ENCODE measurements around the gene DGKD.

Gene DGKD

DNA sequence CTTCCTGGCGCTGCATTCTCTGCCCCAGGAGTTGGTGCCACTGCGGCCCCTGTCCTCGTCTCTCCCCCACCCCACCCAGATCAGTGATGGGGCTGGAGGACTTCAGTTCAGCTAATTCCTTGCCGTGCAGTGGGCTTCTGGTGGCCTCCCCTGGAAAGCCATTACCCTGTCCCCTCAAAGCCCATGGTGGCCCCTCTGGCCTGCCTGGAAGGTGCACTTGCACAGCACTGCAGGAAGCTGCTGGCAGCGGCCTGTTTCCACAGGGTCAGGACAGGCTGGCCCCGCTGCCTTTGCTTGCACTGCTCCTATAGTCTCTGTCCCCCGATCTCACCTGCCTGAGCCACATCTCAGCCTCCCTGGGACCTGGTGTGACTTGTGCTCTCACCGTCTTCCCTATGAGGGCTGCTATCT lies 107.2 kb downstream of the DGKD start:
- DNase-seq (ENCODE audit: low read depth) = no peak

DNA sequence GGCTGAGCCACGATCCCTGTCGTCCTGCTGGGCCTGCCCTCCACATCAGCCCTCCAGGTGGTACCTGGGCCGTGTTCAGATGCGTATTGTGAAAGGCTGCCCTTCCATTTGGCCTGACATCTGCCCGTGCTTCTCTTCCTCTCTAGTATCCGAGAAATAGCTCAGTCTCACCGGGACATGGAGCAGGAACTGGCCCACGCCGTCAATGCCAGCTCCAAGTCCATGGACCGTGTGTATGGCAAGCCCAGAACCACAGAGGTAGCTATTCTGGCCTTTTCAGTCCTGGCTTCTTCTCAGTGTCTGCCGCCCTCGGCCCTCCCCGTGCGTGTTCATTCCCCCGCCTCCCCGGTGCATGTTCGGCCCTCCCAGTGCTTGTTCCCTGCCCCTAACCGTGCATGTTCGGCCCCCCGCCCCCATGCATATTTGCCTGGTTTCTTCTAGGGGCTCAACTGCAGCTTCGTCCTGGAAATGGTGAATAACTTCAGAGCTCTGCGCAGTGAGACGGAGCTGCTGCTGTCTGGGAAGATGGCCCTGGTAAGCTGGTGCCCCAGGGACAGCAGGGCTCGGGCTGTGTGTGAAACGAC lies 108.0 kb downstream of the DGKD start:
- DNase-seq (ENCODE audit: low read depth) = no peak

DNA sequence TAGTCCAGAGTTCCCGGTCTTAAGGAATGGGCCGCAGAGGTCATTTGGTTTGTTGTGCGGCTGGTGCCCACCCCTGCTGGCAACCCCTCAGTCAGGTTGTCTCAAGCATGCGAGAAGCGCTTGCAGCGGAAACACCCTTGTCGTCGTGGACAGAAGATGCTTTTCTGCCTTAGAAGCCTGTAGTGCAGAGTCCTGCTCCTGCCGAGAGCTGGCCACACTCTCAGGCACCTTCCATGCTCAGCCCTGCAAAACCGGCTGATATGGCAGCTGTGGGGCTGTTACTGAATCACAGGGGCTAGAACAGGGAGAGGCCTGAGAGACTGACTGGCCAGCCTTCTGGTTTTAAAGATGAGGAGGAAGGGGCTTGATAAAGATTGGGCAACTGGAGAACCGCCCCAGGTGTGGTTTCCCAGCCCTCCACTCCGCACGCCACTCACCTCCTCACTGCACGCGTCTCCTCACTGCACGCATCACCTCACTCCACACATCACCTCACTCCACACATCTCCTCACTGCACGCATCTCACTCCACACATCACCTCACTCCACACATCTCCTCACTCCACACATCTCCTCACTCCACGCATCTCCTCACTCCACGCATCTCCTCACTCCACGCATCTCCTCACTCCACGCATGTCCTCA lies 108.7 kb downstream of the DGKD start:
- DNase-seq (ENCODE audit: low read depth) = no peak

DNA sequence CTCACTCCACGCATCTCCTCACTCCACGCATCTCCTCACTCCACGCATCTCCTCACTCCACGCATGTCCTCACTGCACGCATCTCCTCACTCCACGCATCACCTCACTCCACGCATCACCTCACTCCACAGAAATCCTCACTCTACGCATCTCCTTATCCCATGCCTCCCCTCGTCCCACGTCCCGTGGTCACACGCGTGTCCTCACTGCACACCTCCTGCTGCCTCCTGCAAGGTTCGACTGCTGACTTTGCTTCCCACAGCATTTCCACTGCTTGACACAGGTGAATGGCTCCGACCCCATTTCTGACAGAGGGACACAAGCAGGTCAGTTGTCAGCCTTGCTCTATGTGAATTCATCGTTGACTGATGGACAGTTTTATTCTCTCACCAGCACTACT lies 109.3 kb downstream of the DGKD start:
- no peak for DNase-seq (ENCODE audit: low read depth)

DNA sequence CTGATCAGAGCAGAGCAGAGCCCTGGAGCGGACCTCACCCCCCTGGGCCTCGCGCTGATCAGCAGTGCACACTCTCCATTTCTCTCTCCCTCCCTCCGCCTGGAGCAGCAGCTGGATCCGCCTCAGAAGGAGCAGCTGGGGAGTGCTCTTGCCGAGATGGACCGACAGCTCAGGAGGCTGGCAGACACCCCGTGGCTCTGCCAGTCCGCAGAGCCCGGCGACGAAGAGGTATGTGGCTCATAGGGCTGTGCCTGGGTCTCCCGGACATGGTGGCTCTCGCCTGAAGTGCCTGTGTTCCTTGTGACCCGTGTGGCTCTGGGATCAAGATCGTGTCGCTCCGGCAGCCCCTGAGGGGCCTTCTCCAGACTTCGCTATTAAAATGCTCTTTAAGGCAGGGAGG lies 109.8 kb downstream of the DGKD start:
- DNase-seq (ENCODE audit: low read depth) = no peak

DNA sequence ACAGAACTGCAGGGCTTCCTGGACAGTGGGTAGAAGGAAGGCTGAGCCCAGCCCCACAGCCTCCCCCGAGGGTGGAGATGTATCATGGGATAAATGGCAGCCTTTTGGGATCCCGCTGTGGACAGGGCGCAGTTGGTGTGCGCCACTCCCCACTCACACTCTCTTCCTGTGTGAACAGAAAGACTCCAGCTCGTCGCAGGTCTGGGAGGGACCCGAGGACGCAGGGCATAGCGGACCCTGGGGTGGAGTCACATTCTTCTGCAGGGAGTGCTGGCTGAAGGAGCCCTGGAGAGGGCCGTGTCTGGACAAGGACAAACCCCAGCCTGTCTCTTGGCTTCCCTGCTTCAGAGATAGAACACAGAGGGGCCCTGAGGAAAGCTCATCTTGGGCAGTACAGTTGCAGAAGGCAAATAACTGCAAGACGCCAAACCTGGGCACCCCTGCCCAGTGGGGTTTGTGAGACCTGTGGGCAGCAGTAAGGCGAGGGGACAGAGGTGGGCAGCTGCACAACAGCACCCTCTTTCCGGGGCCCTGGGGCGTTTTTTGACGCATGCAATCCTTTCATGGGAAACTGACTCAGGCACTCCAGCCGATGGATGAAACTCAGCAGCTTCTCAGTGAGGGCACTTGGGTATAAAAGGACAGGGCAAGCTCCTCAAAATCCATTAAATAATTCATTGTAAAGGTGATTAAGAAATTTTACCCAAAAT lies 110.4 kb downstream of the DGKD start:
- no peak for DNase-seq (ENCODE audit: low read depth)

DNA sequence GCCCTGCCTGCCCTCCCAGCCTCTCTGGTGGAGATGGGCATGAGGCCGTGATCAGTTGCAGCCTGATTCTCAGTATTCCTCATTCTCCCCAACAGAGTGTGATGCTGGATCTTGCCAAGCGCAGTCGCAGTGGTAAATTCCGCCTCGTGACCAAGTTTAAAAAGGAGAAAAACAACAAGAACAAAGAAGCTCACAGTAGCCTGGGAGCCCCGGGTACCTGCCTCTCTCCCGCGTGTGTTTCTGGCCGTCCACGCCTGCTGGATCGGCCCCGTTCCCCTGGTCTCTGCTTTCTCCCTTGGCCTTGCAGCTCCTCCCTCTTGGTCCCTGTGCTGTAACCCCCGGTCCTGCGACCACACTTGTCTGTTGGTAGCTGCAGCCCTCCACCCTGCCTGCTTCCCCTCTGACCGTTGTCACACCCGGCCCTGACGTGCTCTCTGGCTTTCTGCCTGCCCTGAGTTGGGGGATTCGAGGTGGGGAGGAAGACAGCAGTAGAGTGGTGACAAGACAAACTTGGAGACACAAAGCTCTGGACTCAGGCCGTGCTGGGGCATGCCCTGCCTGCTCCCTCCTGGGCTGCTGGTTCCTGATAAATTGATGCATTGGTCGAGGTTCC lies 112.8 kb downstream of the DGKD start:
- no peak for DNase-seq (ENCODE audit: low read depth)

DNA sequence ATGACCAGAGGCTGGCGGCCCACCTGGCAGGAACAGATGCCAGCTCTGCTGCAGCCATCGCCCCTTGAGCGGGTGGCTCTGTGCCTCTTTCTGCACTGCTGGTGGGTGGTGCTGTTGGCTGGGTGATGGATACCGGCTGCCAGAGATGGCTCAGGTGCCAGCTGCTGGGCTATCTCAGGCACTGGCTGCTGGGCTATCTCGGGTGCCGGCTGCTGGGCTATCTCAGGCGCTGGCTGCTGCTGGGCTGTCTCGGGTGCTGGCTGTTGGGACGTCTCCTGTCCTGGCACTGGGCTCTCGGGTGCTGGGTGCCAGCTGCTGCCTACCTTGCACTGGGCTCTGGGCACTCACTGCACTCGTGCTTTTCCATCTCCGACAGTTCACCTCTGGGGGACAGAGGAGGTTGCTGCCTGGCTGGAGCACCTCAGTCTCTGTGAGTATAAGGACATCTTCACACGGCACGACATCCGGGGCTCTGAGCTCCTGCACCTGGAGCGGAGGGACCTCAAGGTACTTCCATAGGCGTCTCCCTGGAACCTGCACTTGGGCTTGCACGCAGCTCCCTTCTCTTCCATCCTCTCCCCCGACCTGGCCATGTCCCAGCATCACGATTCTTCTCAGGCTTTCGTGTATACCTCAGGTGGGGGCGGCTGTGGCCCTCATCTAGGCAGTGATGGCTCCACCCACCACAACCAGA lies 113.9 kb downstream of the DGKD start:
- no peak for DNase-seq (ENCODE audit: low read depth)

DNA sequence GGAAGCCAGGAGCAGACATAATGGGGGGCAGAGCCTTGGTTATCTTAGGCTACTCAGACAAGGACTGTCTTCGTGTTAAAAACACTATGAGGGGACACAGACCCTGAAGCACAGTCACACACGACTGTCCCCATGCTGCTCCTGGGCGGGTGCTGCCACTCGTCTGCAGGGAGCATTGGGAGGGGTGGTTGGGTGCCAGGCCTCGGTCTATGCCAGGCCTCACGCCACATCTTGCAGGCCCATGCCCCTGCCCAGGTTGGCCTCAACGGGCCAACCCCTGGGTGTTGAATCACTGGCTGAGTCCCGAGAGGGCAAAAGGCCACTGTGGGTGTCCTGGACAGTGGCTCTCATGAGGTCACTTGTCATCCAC lies 114.4 kb downstream of the DGKD start:
- no peak for DNase-seq (ENCODE audit: low read depth)

DNA sequence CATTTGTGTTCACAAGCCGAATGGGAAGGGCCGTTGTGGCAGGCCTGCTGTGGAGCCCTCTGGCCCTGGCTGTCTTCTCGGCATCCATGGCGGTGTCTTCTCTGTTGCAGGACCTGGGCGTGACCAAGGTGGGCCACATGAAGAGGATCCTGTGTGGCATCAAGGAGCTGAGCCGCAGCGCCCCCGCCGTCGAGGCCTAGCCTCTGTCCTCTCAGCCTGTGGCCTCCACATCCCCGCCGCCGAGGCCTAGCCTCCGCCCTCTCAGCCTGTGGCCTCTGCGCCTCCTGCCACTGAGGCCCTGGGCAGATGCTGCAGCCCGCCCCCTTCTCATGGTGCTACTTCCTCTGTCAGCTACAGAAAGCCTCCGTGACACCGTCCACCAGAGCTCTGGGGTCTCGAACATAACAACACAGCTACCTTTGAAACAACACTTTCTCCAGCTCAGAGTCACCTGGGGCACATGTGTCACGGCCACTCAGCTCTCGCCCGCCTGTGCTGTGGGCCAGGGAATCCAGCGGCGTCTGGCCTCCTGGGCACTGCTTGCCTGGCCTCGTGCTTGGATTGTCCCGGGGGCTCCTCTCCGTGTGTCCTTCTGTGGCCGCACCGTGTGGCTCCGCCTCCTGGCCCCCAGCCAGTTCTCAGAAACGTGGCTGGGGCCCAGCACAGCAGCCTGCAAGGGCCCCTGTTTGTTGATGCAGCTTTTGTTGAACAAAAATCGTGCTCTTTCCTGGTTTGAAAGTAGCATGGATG lies 115.1 kb downstream of the DGKD start:
- no peak for DNase-seq (ENCODE audit: low read depth)

DNA sequence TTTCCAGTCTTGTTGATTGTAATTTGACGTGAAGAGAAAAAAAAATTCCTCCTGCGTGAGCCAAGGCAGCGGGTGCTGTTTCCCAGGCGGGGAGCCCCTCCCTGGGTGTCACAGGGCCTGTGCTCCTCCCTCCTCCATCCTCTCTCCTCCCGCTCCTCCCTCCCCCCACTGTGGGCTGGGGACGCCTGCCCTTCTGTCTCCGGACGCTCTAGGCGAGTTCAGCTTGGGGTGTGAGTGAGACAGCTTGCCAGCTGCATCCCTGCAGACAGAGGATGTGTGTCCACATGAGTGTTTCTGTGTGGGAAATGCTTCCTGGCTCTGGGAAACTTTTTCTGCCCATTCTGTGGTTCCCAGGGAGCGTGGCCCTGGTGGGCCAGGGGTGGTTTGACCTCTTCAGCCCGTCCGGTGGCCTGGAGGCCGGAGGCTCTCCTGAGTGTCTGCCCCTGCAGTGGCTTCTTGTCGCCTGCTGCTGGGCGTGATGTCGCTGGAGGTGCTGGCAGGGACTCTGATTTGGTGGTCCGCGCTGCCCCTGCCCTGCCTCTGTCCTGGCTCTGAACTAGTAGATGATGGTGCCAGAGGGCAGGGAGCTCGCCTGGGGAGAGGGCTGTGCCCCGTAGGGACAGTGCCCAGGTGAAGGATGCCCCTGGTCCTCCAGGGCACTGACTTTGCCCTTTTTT lies 115.9 kb downstream of the DGKD start:
- no peak for DNase-seq (ENCODE audit: low read depth)

DNA sequence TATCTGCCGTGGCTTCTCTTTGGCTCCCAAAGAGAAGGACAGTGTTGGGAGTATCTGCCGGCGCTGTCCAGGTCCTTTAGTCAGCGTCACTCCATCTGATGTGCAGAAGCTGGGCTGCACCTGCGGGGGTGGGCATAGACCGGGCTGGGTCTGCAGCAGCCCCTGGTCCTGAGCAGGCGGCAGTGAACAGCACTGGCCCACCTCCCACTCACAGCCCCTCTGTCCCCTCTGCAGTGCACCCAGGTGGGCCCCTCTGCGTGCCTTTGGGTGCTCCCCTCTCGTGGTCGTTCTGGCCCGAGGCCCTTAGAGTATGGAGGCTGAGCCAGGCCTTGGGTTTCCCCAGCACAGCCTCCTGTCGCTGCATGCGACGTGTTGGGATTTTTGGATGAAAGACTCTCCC lies 116.5 kb downstream of the DGKD start:
- DNase-seq (ENCODE audit: low read depth) = no peak

DNA sequence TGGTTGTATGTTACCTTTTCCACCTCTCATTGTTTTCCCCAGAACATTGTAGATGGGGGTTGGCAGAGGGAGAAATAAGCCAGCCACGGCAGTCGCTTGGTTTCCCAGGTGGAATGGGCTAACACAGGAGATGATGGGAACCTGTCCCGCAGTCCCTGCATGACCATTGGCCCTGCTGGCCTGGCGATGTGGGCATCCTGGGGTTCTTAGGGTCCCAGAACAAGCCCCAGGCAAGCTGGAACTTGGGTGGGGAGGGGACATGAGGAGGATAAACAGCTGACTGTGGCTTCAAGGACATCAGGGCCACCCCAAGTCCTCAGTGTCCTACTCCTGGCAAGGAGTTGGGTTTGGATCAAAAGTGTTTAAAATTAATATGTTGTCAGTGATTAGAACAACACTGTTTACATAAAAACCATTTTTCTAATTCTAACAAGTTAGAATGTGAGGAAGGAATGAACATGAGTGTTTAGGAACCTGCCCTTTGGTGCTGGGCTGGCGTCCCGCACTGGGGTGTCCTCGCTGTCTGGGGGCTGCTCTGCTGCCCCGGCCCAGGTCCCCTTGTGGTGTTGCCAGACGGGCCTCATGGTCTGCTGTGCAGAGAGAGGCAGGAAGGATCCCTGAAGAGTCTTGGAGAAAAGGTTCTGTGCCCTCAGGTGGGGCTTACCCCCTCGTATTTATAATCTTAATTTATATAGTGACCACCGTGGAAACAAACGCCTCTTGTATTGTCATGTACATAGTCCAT lies 117.2 kb downstream of the DGKD start:
- DNase-seq (ENCODE audit: low read depth) = no peak

DNA sequence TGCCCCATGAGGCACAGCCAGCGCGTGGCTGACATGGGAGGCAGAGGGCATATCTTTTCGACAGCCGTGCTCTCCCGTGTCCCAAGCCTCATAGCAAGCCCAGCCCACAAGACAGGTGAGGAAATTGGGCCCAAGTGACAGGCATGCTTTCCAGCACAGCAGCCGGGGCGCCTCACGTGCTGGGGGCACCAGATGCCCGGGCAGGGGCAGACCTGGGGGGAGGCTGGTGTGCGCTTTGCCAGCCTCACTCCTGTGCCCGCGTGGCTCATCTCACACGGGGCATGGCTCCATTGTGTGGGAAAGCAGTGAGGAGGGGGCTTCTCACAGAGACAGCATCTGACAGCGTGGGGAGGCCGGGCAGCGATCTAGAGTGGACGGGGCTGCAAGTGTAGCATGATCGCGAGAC lies 119.1 kb downstream of the DGKD start:
- no peak for DNase-seq (ENCODE audit: low read depth)

DNA sequence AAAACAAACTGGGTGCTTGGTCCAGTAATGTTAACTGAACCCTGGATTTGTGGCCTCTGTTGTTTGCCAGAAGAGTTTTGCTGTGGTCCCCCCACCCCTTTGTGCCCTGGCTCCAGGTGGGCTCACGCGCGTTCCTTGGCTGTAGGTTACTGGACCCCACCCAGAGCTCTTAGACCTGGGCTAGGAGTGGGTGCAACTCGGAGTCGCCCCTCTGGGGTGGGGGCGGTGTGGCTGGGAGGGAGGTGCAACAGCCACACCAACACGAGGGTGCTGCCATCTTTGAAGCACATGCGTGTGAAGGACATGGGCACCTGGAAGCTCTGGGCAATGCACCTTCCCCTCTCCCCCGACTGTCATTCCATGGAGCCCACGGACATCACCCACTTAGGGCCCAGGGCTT lies 119.6 kb downstream of the DGKD start:
- no peak for DNase-seq (ENCODE audit: low read depth)

DNA sequence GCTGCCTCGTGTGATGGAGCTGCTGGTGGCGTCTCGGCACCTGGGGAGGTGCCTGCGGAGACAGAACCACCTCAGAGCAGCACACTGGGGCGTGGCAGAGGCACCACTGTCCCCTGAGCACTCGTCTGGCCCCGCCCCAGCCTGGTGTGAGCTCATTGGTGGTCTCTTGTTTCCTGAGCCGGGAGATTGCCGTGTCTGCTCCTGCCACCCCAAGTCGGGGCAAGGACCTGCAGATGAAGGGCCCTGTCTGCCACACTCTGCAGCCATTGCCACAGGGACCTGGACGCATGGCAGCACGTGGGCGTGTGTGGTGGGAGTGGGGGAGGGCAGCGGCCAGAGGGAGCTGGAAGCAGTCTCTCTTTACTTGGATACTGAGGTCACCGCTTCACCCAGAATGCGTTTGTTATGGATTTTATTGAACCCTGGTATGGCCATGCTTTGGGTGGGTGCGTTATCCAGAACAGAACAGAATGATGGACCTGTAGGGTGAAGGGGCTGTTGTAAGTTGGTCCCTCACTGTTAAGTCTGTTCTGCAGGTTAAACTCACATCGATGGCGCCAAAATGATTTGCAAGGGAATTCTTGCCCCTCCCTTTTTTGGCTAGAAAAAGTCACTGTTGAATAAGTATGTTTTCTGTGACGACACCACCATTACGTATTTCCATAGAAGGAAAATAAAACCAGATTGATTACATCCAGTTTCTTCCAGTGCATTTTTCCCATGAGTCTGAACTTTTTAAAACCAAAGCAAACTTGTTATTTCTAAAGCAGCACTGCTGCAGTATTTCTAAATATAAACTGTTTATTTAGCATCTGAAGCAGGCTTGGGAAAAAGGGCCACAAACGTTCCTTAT lies 120.2 kb downstream of the DGKD start:
- DNase-seq (ENCODE audit: low read depth) = no peak

DNA sequence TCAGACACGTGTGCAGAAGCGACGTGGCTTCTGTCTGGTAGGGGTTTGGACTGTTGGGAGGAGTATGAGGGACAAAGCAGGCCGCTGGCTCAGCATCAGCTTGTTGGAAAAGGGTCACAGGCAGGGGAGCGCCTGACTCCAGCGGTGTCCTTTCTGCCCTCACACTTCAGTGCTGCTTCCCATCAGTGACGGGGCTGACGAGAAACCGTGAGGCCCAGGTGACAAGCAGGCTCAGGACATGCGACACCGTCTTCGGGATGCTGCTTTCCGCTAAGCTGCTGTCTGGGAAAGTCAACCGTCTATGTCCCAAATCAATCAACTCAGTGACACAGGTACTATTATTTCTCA lies 121.7 kb downstream of the DGKD start:
- DNase-seq (ENCODE audit: low read depth) = no peak

DNA sequence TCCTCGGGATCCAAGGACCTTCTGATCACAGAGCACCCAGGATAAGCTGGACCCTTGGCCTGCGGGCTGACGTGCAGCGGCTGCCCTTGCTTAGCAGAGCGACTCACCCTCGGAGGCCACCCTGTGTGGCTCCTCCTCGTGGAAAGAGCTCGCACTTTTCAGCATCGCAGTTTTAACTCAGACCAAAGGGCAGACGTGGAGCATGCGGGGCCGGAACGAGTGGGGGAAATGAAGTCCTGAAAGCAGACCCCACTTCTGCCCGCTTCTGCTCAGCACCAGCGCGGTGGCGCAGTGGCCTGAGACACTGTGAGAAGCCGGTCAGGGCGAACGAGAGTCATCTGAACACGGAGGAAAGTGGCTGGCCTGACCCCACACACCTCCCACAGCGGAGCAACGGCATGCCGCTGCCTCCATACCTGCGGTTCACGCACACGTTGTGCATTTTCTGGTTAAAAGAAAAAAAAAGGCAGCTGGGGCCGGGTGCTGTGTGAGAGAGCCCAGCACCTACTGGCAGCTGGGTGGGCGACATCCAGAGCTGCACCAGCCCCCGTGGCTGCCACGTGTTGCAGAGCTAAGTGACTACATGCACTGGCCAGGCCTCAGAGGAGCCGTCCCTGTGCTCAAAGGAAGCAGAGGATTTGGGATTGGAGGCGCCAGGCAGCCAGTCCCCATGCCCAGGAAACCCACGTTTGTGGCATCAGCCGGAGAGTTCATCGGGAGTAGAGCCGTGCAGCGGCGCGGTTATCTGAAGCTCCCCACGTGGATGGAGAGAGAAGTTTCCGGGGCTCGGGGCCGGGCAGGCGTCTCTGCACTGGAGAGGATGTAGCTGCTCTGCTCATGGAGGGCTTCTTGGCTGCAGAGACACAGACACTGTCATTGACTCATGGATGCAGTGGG lies 122.6 kb downstream of the DGKD start:
- no peak for DNase-seq (ENCODE audit: low read depth)

All from amniotic epithelial cell (primary cell).